ENCODE data around the gene ASB1. TPM values are rescaled to one million over a fixed set of nuclear protein-coding genes. Genes with fewer than 3 reads are reported as not detected.

Gene ASB1
- total RNA-seq, 1 donor, result 27.9 TPM

DNA sequence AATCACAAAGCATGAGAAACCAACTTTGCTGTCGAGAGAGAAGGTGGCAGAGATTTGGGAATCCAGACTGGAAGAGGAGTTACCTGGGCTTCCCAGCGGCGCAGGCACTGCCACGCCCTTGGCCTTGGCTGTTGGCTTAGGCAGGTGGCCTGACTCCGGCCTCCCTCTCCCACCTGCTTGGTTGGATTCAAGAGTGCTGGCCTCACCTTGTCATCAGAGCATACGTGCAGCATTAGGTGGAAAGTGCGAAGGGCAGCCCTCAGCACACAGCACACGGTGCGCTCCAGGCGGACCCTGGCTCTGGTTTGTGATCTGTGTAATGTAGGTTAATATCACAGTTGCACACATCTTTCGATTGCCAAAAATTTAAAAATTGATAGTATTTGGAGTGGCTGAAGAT is 19.2 kb upstream of the ASB1 start:
- peaks cover 9% of the 10 kb centered on the region for H3K4me1 ChIP-seq (ENCODE audit: insufficient read depth, low read length)
- no peak for DNase-seq (ENCODE audit: insufficient read length, low spot score, missing footprints)
- no peaks in the 10 kb centered on the region for H3K79me2 ChIP-seq (ENCODE audit: insufficient read depth, low read length)
- no peaks in the 10 kb centered on the region for H3K36me3 ChIP-seq (ENCODE audit: insufficient read depth, low read length)
- H3K4me3 ChIP-seq (ENCODE audit: insufficient read depth, low read length), result no peak overlapping the region
- no peak overlapping the region for H2AFZ ChIP-seq (ENCODE audit: low read length)
- no peaks in the 10 kb centered on the region for H3K27me3 ChIP-seq (ENCODE audit: insufficient read depth, low read length)
- no peak for TF ChIP-seq CTCF (IDR thresholded peaks at IDR 0.05; ENCODE audit: extremely low read depth, low read depth, low read length)
- H3K27ac ChIP-seq (ENCODE audit: low read depth, low read length), result no peak overlapping the region
- H3K9me3 ChIP-seq (ENCODE audit: low read depth, low read length), result no peaks in the 10 kb centered on the region
- no peak overlapping the region for H3K4me2 ChIP-seq (ENCODE audit: insufficient read depth, low read length)
- no peaks in the 10 kb centered on the region for H4K20me1 ChIP-seq (ENCODE audit: insufficient read depth, low read length)

GRCh38 chr2:238408615-238409340 is 17.9 kb upstream of the ASB1 start:
- Histone ChIP-seq H3K36me3 (ENCODE audit: insufficient read depth, low read length) (no peaks in the 10 kb centered on the region), H4K20me1 (ENCODE audit: insufficient read depth, low read length) (no peaks in the 10 kb centered on the region), H3K4me2 (ENCODE audit: insufficient read depth, low read length) (peak overlapping the region; percentile 57), H3K9me3 (ENCODE audit: low read depth, low read length) (no peaks in the 10 kb centered on the region), H3K27ac (ENCODE audit: low read depth, low read length) (no peak overlapping the region), H2AFZ (ENCODE audit: low read length) (no peak overlapping the region), H3K27me3 (ENCODE audit: insufficient read depth, low read length) (no peaks in the 10 kb centered on the region), H3K4me3 (ENCODE audit: insufficient read depth, low read length) (no peak overlapping the region), H3K79me2 (ENCODE audit: insufficient read depth, low read length) (no peaks in the 10 kb centered on the region), H3K4me1 (ENCODE audit: insufficient read depth, low read length) (peaks cover 9% of the 10 kb centered on the region)
- TF ChIP-seq CTCF (IDR thresholded peaks at IDR 0.05; ENCODE audit: extremely low read depth, low read depth, low read length), result no peak
- no peak for DNase-seq (ENCODE audit: insufficient read length, low spot score, missing footprints)

- no peak for TF ChIP-seq CTCF (IDR thresholded peaks at IDR 0.05; ENCODE audit: extremely low read depth, low read depth, low read length)
These were observed 17.2 kb upstream of the ASB1 start for GRCh38 chr2:238409341-238410199.

More at GRCh38 chr2:238409341-238410199, 17.2 kb upstream of the ASB1 start:
- H3K4me3 ChIP-seq (ENCODE audit: insufficient read depth, low read length), result peak overlapping the region; percentile 25
- DNase-seq (ENCODE audit: insufficient read length, low spot score, missing footprints), result peak; percentile 73
- H3K4me2 ChIP-seq (ENCODE audit: insufficient read depth, low read length), result peak overlapping the region; percentile 57
- H3K27ac ChIP-seq (ENCODE audit: low read depth, low read length), result no peak overlapping the region
- H3K79me2 ChIP-seq (ENCODE audit: insufficient read depth, low read length), result no peaks in the 10 kb centered on the region
- H3K9me3 ChIP-seq (ENCODE audit: low read depth, low read length), result no peaks in the 10 kb centered on the region
- H3K4me1 ChIP-seq (ENCODE audit: insufficient read depth, low read length), result peaks cover 9% of the 10 kb centered on the region
- no peaks in the 10 kb centered on the region for H3K27me3 ChIP-seq (ENCODE audit: insufficient read depth, low read length)
- H3K36me3 ChIP-seq (ENCODE audit: insufficient read depth, low read length), result no peaks in the 10 kb centered on the region
- H4K20me1 ChIP-seq (ENCODE audit: insufficient read depth, low read length), result no peaks in the 10 kb centered on the region
- peak overlapping the region; percentile 47 for H2AFZ ChIP-seq (ENCODE audit: low read length)
